ENCODE measurements around the gene RPP40. TPM values are rescaled to one million over a fixed set of nuclear protein-coding genes. Genes with fewer than 3 reads are reported as not detected.

Gene RPP40
- polyA plus RNA-seq, 2 of the 4 experiments (the other 2 are of a cell fraction): 17.8 to 33.9 TPM

DNA sequence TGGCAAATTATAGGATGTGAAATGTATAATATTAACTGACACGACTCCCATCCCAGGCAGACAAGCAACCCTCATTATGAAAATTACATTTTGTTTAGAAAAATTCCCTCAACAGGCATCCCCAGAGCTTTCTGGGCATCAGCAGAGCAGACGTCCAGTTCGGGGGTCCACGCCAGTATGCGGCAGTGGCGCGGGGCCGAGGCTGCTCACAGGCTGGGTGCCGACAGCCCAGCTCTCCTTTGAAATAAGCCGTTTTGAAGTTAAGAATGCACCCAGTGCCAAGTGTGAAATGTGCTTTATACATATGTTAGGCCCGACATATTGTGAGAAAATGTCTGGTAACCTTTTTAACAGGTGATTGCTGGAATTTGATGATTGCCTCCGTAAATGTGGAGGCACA is 50.4 kb downstream of the RPP40 start:
- CTCF ChIA-PET: interaction anchor here (0.6 kb wide), 2 partner anchors 25 to 1964 kb away, joined by 3 read pairs; no protein-coding TSS in a partner anchor
- FAIRE-seq (no peak), ATAC-seq (no peak), DNase-seq (ENCODE audit: low read depth in 1 of 2, low spot score in 1 of 2) (no peak)
- H3K9me3 ChIP-seq: no peaks in the 10 kb centered on the region
- H3K27ac ChIP-seq: no peak overlapping the region
- no peak overlapping the region for H3K4me3 ChIP-seq
- TF ChIP-seq ZFP36 (IDR thresholded peaks at IDR 0.05; ENCODE audit: borderline replicate concordance, partially characterized antibody) (no peak), CEBPB (IDR thresholded peaks at IDR 0.05) (no peak)
- H3K4me2 ChIP-seq: no peak overlapping the region
- POLR2A ChIA-PET: no interaction called here
- H3K4me1 ChIP-seq: no peaks in the 10 kb centered on the region
- WGBS (ENCODE audit: missing lambda C conversion rate): 90% methylated on average over 12 of the region's 12 CpGs

- Histone ChIP-seq H3K4me3 (no peak overlapping the region), H3K27ac (no peak overlapping the region), H3K9me3 (no peaks in the 10 kb centered on the region), H3K4me2 (no peak overlapping the region), H3K4me1 (no peaks in the 10 kb centered on the region)
- TF ChIP-seq, protein P1, sequence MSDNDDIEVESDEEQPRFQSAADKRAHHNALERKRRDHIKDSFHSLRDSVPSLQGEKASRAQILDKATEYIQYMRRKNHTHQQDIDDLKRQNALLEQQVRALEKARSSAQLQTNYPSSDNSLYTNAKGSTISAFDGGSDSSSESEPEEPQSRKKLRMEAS (IDR thresholded peaks at IDR 0.05): peak; percentile 82
- TF ChIP-seq HDAC2 (IDR thresholded peaks at IDR 0.05) (no peak), RFX5 (IDR thresholded peaks at IDR 0.05) (no peak), NPAS2 (CRISPR knock-in tag; IDR thresholded peaks at IDR 0.05; ENCODE audit: borderline replicate concordance) (no peak)
- TF ChIP-seq, protein P2, sequence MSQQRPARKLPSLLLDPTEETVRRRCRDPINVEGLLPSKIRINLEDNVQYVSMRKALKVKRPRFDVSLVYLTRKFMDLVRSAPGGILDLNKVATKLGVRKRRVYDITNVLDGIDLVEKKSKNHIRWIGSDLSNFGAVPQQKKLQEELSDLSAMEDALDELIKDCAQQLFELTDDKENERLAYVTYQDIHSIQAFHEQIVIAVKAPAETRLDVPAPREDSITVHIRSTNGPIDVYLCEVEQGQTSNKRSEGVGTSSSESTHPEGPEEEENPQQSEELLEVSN (IDR thresholded peaks at IDR 0.05; ENCODE audit: borderline replicate concordance, low read depth): peak; percentile 90
- TF ChIP-seq, protein P3, sequence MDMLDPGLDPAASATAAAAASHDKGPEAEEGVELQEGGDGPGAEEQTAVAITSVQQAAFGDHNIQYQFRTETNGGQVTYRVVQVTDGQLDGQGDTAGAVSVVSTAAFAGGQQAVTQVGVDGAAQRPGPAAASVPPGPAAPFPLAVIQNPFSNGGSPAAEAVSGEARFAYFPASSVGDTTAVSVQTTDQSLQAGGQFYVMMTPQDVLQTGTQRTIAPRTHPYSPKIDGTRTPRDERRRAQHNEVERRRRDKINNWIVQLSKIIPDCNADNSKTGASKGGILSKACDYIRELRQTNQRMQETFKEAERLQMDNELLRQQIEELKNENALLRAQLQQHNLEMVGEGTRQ (IDR thresholded peaks at IDR 0.05): no peak
- ATAC-seq (peak; percentile 61 to 67; a peak in 4 of 6 replicates), FAIRE-seq (no peak), DNase-seq (ENCODE audit: low read depth in 1 of 2, low spot score in 1 of 2) (peak; percentile 13 to 33)
- WGBS (ENCODE audit: missing lambda C conversion rate): 66% methylated on average over 13 of the region's 14 CpGs
- ChIA-PET CTCF (interaction anchor here (0.6 to 1.9 kb wide), 3 partner anchors 9 to 761 kb away, joined by 3 to 5 read pairs (median 3); no protein-coding TSS in a partner anchor), POLR2A (no interaction called here)
Observed at GRCh38 chr6:4950836-4951533, 52.9 kb downstream of the RPP40 start.

DNA sequence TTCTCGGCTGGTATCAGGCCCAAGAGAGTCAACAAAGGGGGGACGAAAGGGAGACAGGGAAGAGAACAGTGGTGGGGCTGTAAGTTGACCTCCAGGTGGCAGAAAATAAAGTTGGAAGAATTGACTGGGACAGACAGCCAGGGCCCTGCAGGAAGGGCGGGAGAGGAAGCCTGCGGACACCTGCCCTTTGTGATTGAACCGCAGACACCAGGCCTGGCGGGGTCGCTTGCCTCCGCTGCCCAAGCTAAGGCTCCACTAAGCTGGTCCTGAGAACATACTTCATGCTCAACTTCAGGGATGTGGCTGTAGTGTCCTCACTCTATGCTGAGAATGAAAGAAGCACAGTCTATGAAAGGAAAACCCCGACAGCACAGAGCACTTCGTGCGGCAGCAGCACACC is 53.8 kb downstream of the RPP40 start:
- ChIA-PET POLR2A (no interaction called here), CTCF (no interaction called here)
- no peaks in the 10 kb centered on the region for H3K9me3 ChIP-seq
- no peak overlapping the region for H3K4me3 ChIP-seq
- no peak for ATAC-seq
- TF ChIP-seq MYC (IDR thresholded peaks at IDR 0.05; ENCODE audit: borderline replicate concordance, low read length) (no peak), CBX8 (IDR thresholded peaks at IDR 0.05) (no peak), RARB (CRISPR knock-in tag; IDR thresholded peaks at IDR 0.05) (no peak), HDAC2 (IDR thresholded peaks at IDR 0.05) (no peak), JUNB (IDR thresholded peaks at IDR 0.05) (no peak), KDM1A (IDR thresholded peaks at IDR 0.05; ENCODE audit: low read depth) (no peak), EHMT2 (IDR thresholded peaks at IDR 0.05; ENCODE audit: low read depth) (no peak), HOXA7 (CRISPR knock-in tag; IDR thresholded peaks at IDR 0.05) (no peak), BCL3 (IDR thresholded peaks at IDR 0.05) (no peak), KDM5A (IDR thresholded peaks at IDR 0.05) (no peak), TP53 (CRISPR knock-in tag; IDR thresholded peaks at IDR 0.05) (no peak), MAZ (IDR thresholded peaks at IDR 0.05; ENCODE audit: borderline replicate concordance, low read depth, low read length) (no peak)
- TF ChIP-seq, protein P2 (IDR thresholded peaks at IDR 0.05; ENCODE audit: borderline replicate concordance, low read depth): no peak
- TF ChIP-seq, protein P4, sequence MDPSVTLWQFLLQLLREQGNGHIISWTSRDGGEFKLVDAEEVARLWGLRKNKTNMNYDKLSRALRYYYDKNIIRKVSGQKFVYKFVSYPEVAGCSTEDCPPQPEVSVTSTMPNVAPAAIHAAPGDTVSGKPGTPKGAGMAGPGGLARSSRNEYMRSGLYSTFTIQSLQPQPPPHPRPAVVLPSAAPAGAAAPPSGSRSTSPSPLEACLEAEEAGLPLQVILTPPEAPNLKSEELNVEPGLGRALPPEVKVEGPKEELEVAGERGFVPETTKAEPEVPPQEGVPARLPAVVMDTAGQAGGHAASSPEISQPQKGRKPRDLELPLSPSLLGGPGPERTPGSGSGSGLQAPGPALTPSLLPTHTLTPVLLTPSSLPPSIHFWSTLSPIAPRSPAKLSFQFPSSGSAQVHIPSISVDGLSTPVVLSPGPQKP (IDR thresholded peaks at IDR 0.05; ENCODE audit: low read depth, low read length): no peak
- TF ChIP-seq, protein P3 (IDR thresholded peaks at IDR 0.05): no peak
- no peak for DNase-seq (ENCODE audit: low read depth in 1 of 2, low spot score in 1 of 2)
- H3K27ac ChIP-seq: no peak overlapping the region
- FAIRE-seq: no peak
- 95% methylated on average over 8 of the region's 11 CpGs for WGBS (ENCODE audit: missing lambda C conversion rate)
- H3K4me1 ChIP-seq: no peaks in the 10 kb centered on the region
- no peak overlapping the region for H3K4me2 ChIP-seq
